ENCODE results near the gene ZSCAN32.

Gene ZSCAN32

GRCh38 chr16:3358871-3359270 lies 41.9 kb downstream of the ZSCAN32 start:
- no peak for DNase-seq (ENCODE audit: low read depth, low spot score)

GRCh38 chr16:3356118-3356517 lies 44.7 kb downstream of the ZSCAN32 start:
- no peak for DNase-seq (ENCODE audit: low read depth, low spot score)

- DNase-seq (ENCODE audit: low read depth, low spot score): no peak
These were observed 45.2 kb downstream of the ZSCAN32 start, which contains the start of gene OR2C1 for GRCh38 chr16:3355589-3355988. Gene OR2C1 (plus strand): TSS chr16:3355889. CDS start chr16:3355941, 52 bp downstream.

- no peak for DNase-seq (ENCODE audit: low read depth, low spot score)
These were observed 51.6 kb downstream of the ZSCAN32 start for GRCh38 chr16:3349175-3349574.

GRCh38 chr16:3348547-3349167 lies 52.1 kb downstream of the ZSCAN32 start:
- no peak for DNase-seq (ENCODE audit: low read depth, low spot score)

GRCh38 chr16:3347586-3347985 lies 53.2 kb downstream of the ZSCAN32 start:
- no peak for DNase-seq (ENCODE audit: low read depth, low spot score)

GRCh38 chr16:3346041-3346440 lies 54.8 kb downstream of the ZSCAN32 start:
- no peak for DNase-seq (ENCODE audit: low read depth, low spot score)

Measured in iPS DF 19.7 (cell line).